Lung (tissue), 12 donors: ENCODE data around the gene MIOX. TPM values are rescaled to one million over a fixed set of nuclear protein-coding genes. Genes with fewer than 3 reads are reported as not detected.

ENCODE experiments used
- ATAC-seq: fragments of 200-7000 bp; cut with Tn5 transposase; one replicate; pipeline ENCODE4 v1.9.1; 2020; ENCODE audit warnings: moderate number of reproducible peaks; ENCODE audit not compliant: insufficient read depth, low FRiP score
- DNase-seq, 3 donors: peaks; one replicate each; pipeline ENCODE4 v3.0.0-alpha.2; 2013 to 2017
- H3K27ac ChIP-seq, 2 donors: one replicate each; pipeline ENCODE4 v1.5.1; 2013; ENCODE audit warnings: mild to moderate bottlenecking in 2 of 2, moderate library complexity in 2 of 2, control low read depth in 1 of 2, inconsistent platforms in 1 of 2, low read depth in 1 of 2, low read length in 1 of 2
- H3K27me3 ChIP-seq, 3 donors: one replicate each; pipeline ENCODE4 v1.5.1; 2013; ENCODE audit warnings: low read length in 2 of 3; ENCODE audit not compliant: control insufficient read depth in 3 of 3, insufficient read depth in 3 of 3
- H3K36me3 ChIP-seq, 4 donors: one replicate each; pipeline ENCODE4 v1.5.1; 2013; ENCODE audit warnings: low read length in 4 of 4, mild to moderate bottlenecking in 1 of 4, moderate library complexity in 1 of 4; ENCODE audit not compliant: control insufficient read depth in 4 of 4, insufficient read depth in 4 of 4
- H3K4me1 ChIP-seq, 5 donors: one replicate each; pipeline ENCODE4 v1.5.1; 2013; ENCODE audit warnings: low read length in 5 of 5, mild to moderate bottlenecking in 2 of 5, moderate library complexity in 1 of 5; ENCODE audit not compliant: control insufficient read depth in 5 of 5, insufficient read depth in 5 of 5
- H3K4me3 ChIP-seq: one replicate; pipeline ENCODE4 v1.5.1; 2013; ENCODE audit warnings: mild to moderate bottlenecking, control low read depth, moderate library complexity
- H3K9ac ChIP-seq, 2 donors: one replicate each; pipeline ENCODE4 v1.5.1; 2013; ENCODE audit warnings: low read length in 2 of 2, control low read depth in 1 of 2; ENCODE audit not compliant: insufficient read depth in 1 of 2
- H3K9me3 ChIP-seq, 4 donors: one replicate each; pipeline ENCODE4 v1.5.1; 2013; ENCODE audit warnings: low read length in 3 of 4, mild to moderate bottlenecking in 1 of 4, moderate library complexity in 1 of 4; ENCODE audit not compliant: control insufficient read depth in 4 of 4, insufficient read depth in 3 of 4
- CTCF ChIP-seq: IDR thresholded peaks from 2 replicates; pipeline ENCODE4 v1.5.1; 2012; ENCODE audit warnings: mild to moderate bottlenecking; ENCODE audit errors: control extremely low read depth, extremely low read depth
- WGBS, 2 donors: extraction: QIAGEN DNeasy Blood & Tissue Kit; methylation state at CpG; one replicate each; pipeline ENCODE4 v1.1.7; 2013; 5-methylcytosine and 5-hydroxymethylcytosine counted together
- polyA plus RNA-seq, 2 donors: library from polyadenylated mRNA; stranded (reverse); fragments of 200-250 nt; gene quantifications; one replicate each; pipeline ENCODE4 v1.2.1, GENCODE V29; 2013
- total RNA-seq, 2 donors: library from RNA; depleted of rRNA in 1 of 2; stranded (reverse); fragments of >200 nt in 1 of 2; gene quantifications; one replicate each; pipeline ENCODE4 v1.2.1, GENCODE V29; 2014 to 2021
- donor health status: control.
- donor health status: control.
- donor health status: Bipolar disorder and iron deficiency.
- donor health status: healthy.
- donor health status: DM: yes; HTN: yes; CAD: no.

The MIOX gene
- total and polyA plus RNA-seq, 4 donors: 0.08 TPM; not detected in 3

- H3K27ac ChIP-seq: no peak overlapping the region
- H3K4me3 ChIP-seq: no peak overlapping the region
- TF ChIP-seq CTCF: no peak
- H3K27me3 ChIP-seq: no peaks in the 10 kb centered on the region
- ATAC-seq: no peak
- DNase-seq: no peak
- no peak overlapping the region for H3K9ac ChIP-seq
- WGBS, 2 donors: 91 to 93% methylated on average over 8 of the region's 8 CpGs
- H3K36me3 ChIP-seq: peaks cover 0 to 37% (median 12%) of the 10 kb centered on the region in 4 donors
- peaks cover 0 to 3% (median 0%) of the 10 kb centered on the region in 5 donors for H3K4me1 ChIP-seq
- no peaks in the 10 kb centered on the region for H3K9me3 ChIP-seq
These were observed 29.4 kb downstream of the MIOX start for GRCh38 chr22:50516068-50516467.

GRCh38 chr22:50516891-50517290 is 30.2 kb downstream of the MIOX start:
- TF ChIP-seq CTCF: no peak
- WGBS, 2 donors: 82 to 88% methylated on average over 16 of the region's 16 CpGs

GRCh38 chr22:50517495-50518260 is 31.0 kb downstream of the MIOX start:
- no peaks in the 10 kb centered on the region for H3K27me3 ChIP-seq
- H3K9ac ChIP-seq: no peak overlapping the region
- H3K27ac ChIP-seq: no peak overlapping the region
- peaks cover 0 to 47% (median 17%) of the 10 kb centered on the region in 4 donors for H3K36me3 ChIP-seq
- WGBS, 2 donors: 90 to 94% methylated on average over 20 of the region's 20 CpGs
- peaks cover 0 to 3% (median 0%) of the 10 kb centered on the region in 5 donors for H3K4me1 ChIP-seq
- no peaks in the 10 kb centered on the region for H3K9me3 ChIP-seq
- DNase-seq: no peak
- H3K4me3 ChIP-seq: no peak overlapping the region
- no peak for TF ChIP-seq CTCF
- no peak for ATAC-seq

More at GRCh38 chr22:50516891-50517290, 30.2 kb downstream of the MIOX start:
- ATAC-seq (no peak), DNase-seq (no peak)
- no peaks in the 10 kb centered on the region for H3K27me3 ChIP-seq
- H3K9ac ChIP-seq: no peak overlapping the region
- H3K4me3 ChIP-seq: no peak overlapping the region
- peaks cover 0 to 43% (median 16%) of the 10 kb centered on the region in 4 donors for H3K36me3 ChIP-seq
- no peak overlapping the region for H3K27ac ChIP-seq
- peaks cover 0 to 3% (median 0%) of the 10 kb centered on the region in 5 donors for H3K4me1 ChIP-seq
- H3K9me3 ChIP-seq: no peaks in the 10 kb centered on the region

GRCh38 chr22:50518606-50519005 is 31.9 kb downstream of the MIOX start:
- Histone ChIP-seq H3K27me3 (no peaks in the 10 kb centered on the region), H3K9ac (no peak overlapping the region), H3K4me3 (no peak overlapping the region), H3K9me3 (no peaks in the 10 kb centered on the region), H3K4me1 (no peaks in the 10 kb centered on the region), H3K27ac (no peak overlapping the region), H3K36me3 (peaks cover 0 to 57% (median 23%) of the 10 kb centered on the region in 4 donors)
- DNase-seq: no peak
- ATAC-seq: no peak
- TF ChIP-seq CTCF: no peak
- WGBS, 2 donors: 95 to 99% methylated on average over 7 of the region's 7 CpGs
